ENCODE data around the gene FEZ2. TPM values are rescaled to one million over a fixed set of nuclear protein-coding genes. Genes with fewer than 3 reads are reported as not detected.
"Not testable (repeated sequence)": the region's sequence is repeated elsewhere in the genome, so short reads cannot be mapped to it uniquely, and the experiment has no call there.

The FEZ2 gene
- total RNA-seq, 1 donor from 2014 or later, result 17.5 TPM

DNA sequence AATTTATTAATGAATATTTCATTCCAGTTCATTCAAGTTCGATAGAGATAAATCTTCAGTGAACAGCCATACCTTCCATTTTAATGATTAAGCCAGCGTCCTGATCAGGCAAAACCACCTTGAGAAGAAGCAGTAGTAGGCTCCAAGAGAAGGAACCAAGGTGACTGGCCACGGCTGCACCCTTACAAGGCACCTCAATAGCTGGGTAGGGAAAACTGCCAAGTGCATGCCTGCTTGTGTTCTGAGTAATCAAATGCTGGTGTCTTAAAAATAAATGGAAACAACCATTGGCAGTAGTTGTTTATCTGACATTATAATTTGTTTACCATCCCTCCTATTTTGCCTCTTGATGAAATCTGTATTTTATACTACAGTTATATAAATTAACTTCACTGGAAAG is 10.0 kb upstream of the FEZ2 start:
- H3K27me3 Mint-ChIP-seq, result peaks cover 17% of the 10 kb centered on the region
- no peaks in the 10 kb centered on the region for H3K36me3 Mint-ChIP-seq (ENCODE audit: low read depth)
- no peak overlapping the region for H3K4me3 Mint-ChIP-seq
- no peak overlapping the region for H3K27ac Mint-ChIP-seq
- no peaks in the 10 kb centered on the region for H3K9me3 Mint-ChIP-seq
- no peak for DNase-seq
- H3K4me1 Mint-ChIP-seq, result no peaks in the 10 kb centered on the region
- intact Hi-C loops (cut with micrococcal nuclease), result no loop called here

DNA sequence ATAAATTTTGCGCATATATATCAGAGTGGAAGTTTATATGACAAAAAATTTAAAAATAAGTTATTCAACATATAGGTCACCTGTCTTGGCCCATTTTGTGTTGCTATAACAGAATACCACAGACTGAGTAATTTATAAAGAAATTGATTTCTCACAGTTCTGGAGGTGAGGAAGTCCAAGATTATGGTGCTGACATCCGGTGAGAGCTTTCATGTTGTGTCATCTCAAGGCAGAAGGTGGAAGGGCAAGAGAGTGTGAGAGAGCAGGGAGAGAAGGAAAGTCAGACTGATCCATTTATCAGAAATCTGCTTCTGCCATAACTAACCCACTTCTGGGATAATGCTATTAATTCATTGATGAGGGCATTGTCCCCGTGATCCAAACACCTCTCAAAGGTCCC is 9.0 kb upstream of the FEZ2 start:
- Mint-ChIP-seq H3K9me3 (no peaks in the 10 kb centered on the region), H3K4me3 (no peak overlapping the region)
- DNase-seq, result no peak

GRCh38 chr2:36605273-36605672 is 7.3 kb upstream of the FEZ2 start:
- Mint-ChIP-seq H3K27me3 (peaks cover 13% of the 10 kb centered on the region), H3K4me1 (no peaks in the 10 kb centered on the region), H3K9me3 (no peaks in the 10 kb centered on the region), H3K27ac (no peak overlapping the region), H3K36me3 (ENCODE audit: low read depth) (no peaks in the 10 kb centered on the region), H3K4me3 (no peak overlapping the region)
- intact Hi-C loops (cut with micrococcal nuclease), result no loop called here
- no peak for DNase-seq

More for the DNA sequence above, 9.0 kb upstream of the FEZ2 start:
- Mint-ChIP-seq H3K4me1 (no peaks in the 10 kb centered on the region), H3K27me3 (peaks cover 17% of the 10 kb centered on the region), H3K27ac (no peak overlapping the region), H3K36me3 (ENCODE audit: low read depth) (no peaks in the 10 kb centered on the region)
- intact Hi-C loops (cut with micrococcal nuclease), result no loop called here

DNA sequence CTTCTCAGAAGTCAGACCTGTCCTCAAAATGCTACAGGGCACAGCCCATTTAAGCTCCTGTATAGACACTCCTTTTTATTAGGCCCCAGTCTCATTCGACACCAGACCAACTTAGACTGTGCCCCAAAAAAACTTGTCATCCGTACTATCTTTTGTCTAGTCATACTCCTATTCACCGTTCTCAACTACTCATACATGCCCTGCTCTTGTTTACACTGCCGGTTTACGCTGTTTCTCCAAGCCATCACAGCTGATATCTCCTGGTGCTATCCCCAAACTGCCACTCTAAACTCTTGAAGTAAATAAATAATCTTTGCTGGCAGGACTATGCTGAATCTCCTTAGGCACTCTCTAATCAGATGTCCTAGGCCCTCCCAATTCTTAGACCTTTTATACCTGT is 5.7 kb upstream of the FEZ2 start:
- H3K9me3 Mint-ChIP-seq; intact Hi-C loops (cut with micrococcal nuclease); DNase-seq; H3K4me1 Mint-ChIP-seq; H3K27ac Mint-ChIP-seq; H3K4me3 Mint-ChIP-seq; H3K36me3 Mint-ChIP-seq (ENCODE audit: low read depth): not testable (repeated sequence)
- peaks cover 13% of the 10 kb centered on the region for H3K27me3 Mint-ChIP-seq

DNA sequence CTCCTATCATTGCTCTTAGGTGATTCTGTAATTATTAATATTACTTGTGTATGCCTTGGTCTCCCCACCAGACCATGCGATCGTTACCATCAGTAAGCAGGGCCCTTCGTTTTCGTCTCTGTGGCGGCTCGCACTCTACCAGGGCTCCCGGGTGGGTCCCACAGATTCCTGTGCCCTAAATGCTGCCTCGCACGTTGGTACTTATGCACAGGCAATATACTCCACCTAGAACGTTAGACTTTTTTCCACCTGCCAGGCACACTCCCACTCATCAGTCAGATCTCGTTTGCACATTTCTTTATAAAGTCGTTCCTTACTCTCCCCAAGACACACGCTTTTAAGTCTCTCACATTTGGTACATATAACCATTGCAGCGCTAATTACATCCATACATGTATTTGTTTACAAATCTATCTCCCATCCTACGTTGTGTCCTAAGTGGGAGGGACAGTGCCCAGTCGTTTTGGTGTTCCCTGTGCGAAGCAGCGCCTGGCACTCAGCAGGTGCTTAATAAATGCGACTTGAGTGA is 901 bp downstream of the FEZ2 start:
- Mint-ChIP-seq H3K4me1 (peaks cover 16% of the 10 kb centered on the region), H3K27ac (peak overlapping the region; percentile 94), H3K4me3 (peak overlapping the region; percentile 97), H3K36me3 (ENCODE audit: low read depth) (peaks cover 13% of the 10 kb centered on the region), H3K27me3 (no peaks in the 10 kb centered on the region), H3K9me3 (no peaks in the 10 kb centered on the region)
- DNase-seq, result no peak
- intact Hi-C loops (cut with micrococcal nuclease), result loop anchor here (1.0 to 5.0 kb wide), 2 partner anchors 240 to 355 kb away; no protein-coding TSS in a partner anchor

DNA sequence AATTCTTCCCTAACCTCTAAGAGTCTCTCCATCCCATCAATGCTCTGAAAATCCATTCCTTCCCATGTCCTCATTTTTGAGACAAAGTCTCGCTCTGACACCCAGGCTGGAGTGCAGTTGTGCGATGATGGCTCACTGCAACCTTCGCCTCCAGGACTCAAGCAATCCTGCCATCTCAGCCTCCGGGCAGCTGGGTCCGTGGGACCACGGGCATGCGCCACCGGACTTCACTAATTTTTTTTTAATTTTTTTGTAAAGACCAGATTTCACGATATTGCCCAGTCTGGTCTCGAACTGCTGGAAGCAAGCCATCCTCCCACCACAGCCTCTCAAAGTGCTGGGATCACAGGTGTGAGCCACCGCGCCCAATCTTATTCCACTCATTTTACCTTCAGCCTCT is 1.6 kb downstream of the FEZ2 start:
- DNase-seq, result no peak
- intact Hi-C loops (cut with micrococcal nuclease), result loop anchor here (5.0 kb wide), 1 partner anchor 354 kb away; no protein-coding TSS in a partner anchor
- Mint-ChIP-seq H3K4me1 (peaks cover 19% of the 10 kb centered on the region), H3K27me3 (no peaks in the 10 kb centered on the region), H3K9me3 (no peaks in the 10 kb centered on the region), H3K27ac (no peak overlapping the region), H3K36me3 (ENCODE audit: low read depth) (peaks cover 13% of the 10 kb centered on the region), H3K4me3 (peak overlapping the region; percentile 97)

DNA sequence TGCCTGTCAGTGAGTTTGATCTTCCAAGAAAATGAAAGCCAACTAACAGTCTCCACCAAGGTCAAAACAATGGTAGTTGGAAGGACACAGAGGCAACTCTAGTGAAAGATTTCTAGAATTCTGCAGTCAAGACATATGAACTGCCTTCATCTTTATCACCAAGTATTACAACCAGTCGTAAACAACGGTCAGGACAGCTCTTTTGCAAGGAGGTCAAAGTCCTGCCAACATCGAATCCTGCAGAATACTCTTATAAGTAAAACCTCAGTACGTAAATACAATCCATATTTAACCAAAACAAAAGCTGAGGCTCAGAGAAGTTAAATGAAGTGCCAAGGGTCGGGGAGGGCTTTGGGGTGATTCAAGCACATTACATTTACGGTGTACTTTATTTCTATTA is 3.1 kb downstream of the FEZ2 start:
- H3K9me3 Mint-ChIP-seq, result no peaks in the 10 kb centered on the region
- peaks cover 19% of the 10 kb centered on the region for H3K36me3 Mint-ChIP-seq (ENCODE audit: low read depth)
- no peak for DNase-seq
- peaks cover 19% of the 10 kb centered on the region for H3K4me1 Mint-ChIP-seq
- no peaks in the 10 kb centered on the region for H3K27me3 Mint-ChIP-seq
- no peak overlapping the region for H3K4me3 Mint-ChIP-seq
- intact Hi-C loops (cut with micrococcal nuclease), result loop anchor here (5.0 kb wide), 1 partner anchor 353 kb away; no protein-coding TSS in a partner anchor
- H3K27ac Mint-ChIP-seq, result no peak overlapping the region

DNA sequence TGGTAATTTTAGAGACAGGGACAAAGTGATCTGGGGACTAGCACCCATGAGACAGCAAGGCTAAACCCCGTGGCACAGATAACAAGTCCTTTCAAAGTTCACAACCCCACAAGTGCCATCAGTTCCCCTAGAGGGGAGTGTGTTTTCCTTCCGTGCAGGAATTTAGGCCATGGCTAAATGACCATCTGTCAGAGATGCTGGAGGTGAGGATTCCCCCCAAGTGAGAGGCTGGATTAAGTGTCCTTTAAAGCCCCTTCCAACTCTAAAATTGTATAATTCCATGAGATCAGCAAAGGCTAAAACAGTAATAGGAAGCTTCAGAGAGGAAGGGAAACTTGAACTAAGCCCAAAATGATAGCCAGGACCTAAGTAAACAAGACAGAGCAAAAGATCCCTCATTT is 8.7 kb downstream of the FEZ2 start:
- Mint-ChIP-seq H3K4me1 (peaks cover 6% of the 10 kb centered on the region), H3K36me3 (ENCODE audit: low read depth) (peaks cover 29% of the 10 kb centered on the region), H3K9me3 (no peaks in the 10 kb centered on the region), H3K27me3 (no peaks in the 10 kb centered on the region), H3K4me3 (no peak overlapping the region), H3K27ac (no peak overlapping the region)
- no peak for DNase-seq
- intact Hi-C loops (cut with micrococcal nuclease), result no loop called here

DNA sequence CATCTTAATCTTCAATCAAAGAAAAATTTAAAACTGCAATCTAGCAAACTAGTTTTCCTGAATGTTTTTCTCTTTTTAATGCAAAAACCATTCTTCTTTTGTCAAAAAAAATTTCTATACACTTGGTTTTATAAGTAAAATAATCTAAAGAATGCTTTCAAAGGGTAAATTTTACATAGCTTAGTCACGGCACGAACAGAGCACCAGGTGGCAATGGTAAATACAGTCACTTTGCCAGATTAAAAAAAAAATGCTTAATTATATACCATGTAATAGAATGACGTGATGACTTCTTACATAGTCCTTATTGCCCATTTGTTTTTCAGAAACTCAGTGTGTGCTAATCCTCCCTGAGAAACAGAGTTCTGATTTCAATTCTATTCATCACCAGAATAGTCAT is 10.4 kb downstream of the FEZ2 start:
- H3K36me3 Mint-ChIP-seq (ENCODE audit: low read depth), result peaks cover 38% of the 10 kb centered on the region
- no peaks in the 10 kb centered on the region for H3K9me3 Mint-ChIP-seq
- no peak for DNase-seq
- no peak overlapping the region for H3K4me3 Mint-ChIP-seq
- intact Hi-C loops (cut with micrococcal nuclease), result no loop called here
- no peaks in the 10 kb centered on the region for H3K27me3 Mint-ChIP-seq
- H3K27ac Mint-ChIP-seq, result no peak overlapping the region
- H3K4me1 Mint-ChIP-seq, result peaks cover 6% of the 10 kb centered on the region

DNA sequence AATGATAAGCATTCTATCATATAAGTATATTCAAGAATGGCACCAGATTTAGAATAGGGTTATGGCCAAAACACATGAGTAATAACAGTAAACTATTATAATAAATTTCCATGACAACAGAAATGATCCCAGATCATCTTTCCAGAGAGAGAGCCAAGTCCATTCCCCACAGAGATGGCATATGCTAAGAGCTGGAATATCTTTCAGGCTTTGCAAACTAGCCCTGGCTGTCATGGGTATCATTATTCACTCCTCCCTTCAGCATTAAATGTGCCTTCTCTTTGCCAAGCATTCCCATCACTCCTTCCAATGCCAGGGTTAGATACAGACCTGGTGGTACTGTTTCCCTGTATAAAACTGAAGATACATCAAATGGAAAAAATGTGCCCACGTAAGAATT is 10.9 kb downstream of the FEZ2 start:
- H3K9me3 Mint-ChIP-seq, result no peaks in the 10 kb centered on the region
- peaks cover 6% of the 10 kb centered on the region for H3K4me1 Mint-ChIP-seq
- peaks cover 40% of the 10 kb centered on the region for H3K36me3 Mint-ChIP-seq (ENCODE audit: low read depth)
- no peaks in the 10 kb centered on the region for H3K27me3 Mint-ChIP-seq
- intact Hi-C loops (cut with micrococcal nuclease), result no loop called here
- no peak overlapping the region for H3K27ac Mint-ChIP-seq
- DNase-seq, result no peak
- H3K4me3 Mint-ChIP-seq, result no peak overlapping the region

GRCh38 chr2:36586672-36587071 is 11.3 kb downstream of the FEZ2 start:
- H3K36me3 Mint-ChIP-seq (ENCODE audit: low read depth), result peaks cover 42% of the 10 kb centered on the region
- H3K4me3 Mint-ChIP-seq, result no peak overlapping the region
- no peaks in the 10 kb centered on the region for H3K27me3 Mint-ChIP-seq
- intact Hi-C loops (cut with micrococcal nuclease), result no loop called here
- no peak for DNase-seq
- no peaks in the 10 kb centered on the region for H3K9me3 Mint-ChIP-seq
- H3K27ac Mint-ChIP-seq, result no peak overlapping the region
- peaks cover 3% of the 10 kb centered on the region for H3K4me1 Mint-ChIP-seq

DNA sequence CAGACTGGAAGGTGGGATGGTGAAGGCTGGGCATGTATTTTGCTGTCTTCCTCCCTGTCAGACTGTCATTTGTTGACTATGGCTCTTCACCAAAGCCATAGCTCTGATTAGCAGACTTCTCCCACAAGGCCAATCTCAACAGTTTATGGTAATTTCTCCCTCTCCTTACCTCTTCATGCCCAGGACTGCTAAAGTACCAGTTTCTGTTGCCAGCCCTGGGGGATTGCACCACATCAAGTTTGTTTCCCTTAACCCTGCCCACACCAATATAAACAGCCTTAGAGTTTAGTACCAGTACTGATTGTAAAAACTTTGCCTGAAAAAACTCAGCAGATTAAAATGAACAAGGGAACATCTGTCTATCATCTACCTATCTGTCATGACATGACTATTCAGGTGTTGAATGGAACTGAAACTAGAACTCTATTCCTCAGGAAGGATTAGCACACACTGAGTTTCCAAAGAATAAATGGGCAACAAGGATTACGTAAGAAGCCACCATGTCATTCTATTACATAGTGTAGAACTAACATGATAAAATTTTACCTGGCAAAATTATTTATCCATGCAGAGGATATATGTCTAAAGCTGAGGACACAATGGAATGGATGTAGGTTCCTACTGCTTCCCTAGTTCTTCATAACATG is 13.7 kb downstream of the FEZ2 start:
- no peak overlapping the region for H3K4me3 Mint-ChIP-seq
- H3K27me3 Mint-ChIP-seq, result no peaks in the 10 kb centered on the region
- H3K4me1 Mint-ChIP-seq, result peaks cover 4% of the 10 kb centered on the region
- no peak for DNase-seq
- H3K9me3 Mint-ChIP-seq, result no peaks in the 10 kb centered on the region
- no peak overlapping the region for H3K27ac Mint-ChIP-seq
- peaks cover 56% of the 10 kb centered on the region for H3K36me3 Mint-ChIP-seq (ENCODE audit: low read depth)
- intact Hi-C loops (cut with micrococcal nuclease), result no loop called here

DNA sequence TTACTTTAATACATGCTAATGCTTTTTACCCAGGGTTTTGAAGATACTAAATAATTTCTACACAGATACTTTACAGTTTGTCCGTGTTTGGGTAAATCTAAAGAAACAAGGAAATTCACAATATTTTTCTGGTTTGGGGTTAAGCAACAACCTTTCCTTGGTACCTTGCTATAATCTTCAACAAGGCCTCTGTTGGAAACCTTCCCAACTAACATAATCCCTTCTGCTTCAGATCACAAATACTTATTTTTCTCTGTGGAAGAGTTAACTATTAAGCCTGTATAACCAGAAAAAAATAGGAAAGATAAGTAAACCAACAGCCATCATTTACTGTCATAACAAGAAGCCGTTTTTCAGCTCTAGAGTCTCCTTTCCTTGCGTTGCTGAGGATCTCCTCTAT is 15.0 kb downstream of the FEZ2 start:
- Mint-ChIP-seq H3K36me3 (ENCODE audit: low read depth) (peaks cover 65% of the 10 kb centered on the region), H3K4me3 (no peak overlapping the region), H3K27ac (no peak overlapping the region), H3K27me3 (no peaks in the 10 kb centered on the region), H3K4me1 (peaks cover 17% of the 10 kb centered on the region), H3K9me3 (no peaks in the 10 kb centered on the region)
- DNase-seq, result no peak
- intact Hi-C loops (cut with micrococcal nuclease), result no loop called here

DNA sequence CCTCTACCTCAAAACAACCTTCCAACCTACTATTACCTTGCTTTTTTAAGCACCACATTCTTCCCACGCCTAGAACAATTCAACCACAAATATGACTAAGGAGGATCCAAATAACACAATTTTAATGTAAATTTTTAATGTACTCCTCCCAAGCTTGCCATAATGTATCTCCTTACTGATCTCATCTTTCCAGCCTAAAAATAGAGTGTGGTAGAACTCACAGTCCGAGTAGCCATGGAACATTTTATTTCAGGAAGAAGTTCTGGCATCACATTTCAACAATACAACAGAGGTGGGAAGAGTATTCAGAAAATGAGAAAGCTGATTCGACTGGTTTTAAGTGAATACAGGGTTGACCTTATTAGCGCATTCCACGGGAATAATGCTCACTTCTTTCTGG is 15.4 kb downstream of the FEZ2 start:
- Mint-ChIP-seq H3K9me3 (no peaks in the 10 kb centered on the region), H3K36me3 (ENCODE audit: low read depth) (peaks cover 70% of the 10 kb centered on the region), H3K27me3 (no peaks in the 10 kb centered on the region), H3K4me1 (peaks cover 19% of the 10 kb centered on the region), H3K27ac (no peak overlapping the region), H3K4me3 (no peak overlapping the region)
- intact Hi-C loops (cut with micrococcal nuclease), result no loop called here
- DNase-seq, result no peak

DNA sequence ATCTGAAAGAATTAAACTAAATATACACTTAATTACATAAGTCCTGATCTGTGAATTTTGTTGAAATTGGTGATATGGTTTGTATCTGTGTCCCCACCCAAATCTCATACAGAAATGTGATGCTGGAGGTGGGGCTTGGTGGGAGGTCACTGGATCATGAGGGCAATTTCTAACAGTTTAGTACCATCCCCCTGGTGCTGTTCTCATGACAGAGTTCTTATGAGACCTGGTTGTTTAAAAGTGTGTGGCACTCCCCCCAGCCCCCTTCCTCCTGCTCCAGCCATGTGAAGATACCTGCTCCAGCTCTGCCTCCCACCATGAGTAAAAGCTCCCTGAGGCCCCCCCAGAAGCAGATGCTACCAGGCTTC is 18.7 kb downstream of the FEZ2 start:
- Mint-ChIP-seq H3K27me3 (no peaks in the 10 kb centered on the region), H3K4me1 (peaks cover 16% of the 10 kb centered on the region), H3K4me3 (no peak overlapping the region), H3K27ac (peak overlapping the region; percentile 71), H3K9me3 (no peaks in the 10 kb centered on the region), H3K36me3 (ENCODE audit: low read depth) (peaks cover 75% of the 10 kb centered on the region)
- intact Hi-C loops (cut with micrococcal nuclease), result no loop called here
- DNase-seq, result no peak

All from activated CD4-positive, alpha-beta T cell treated with anti-CD3 and anti-CD28 coated beads, Interleukin-2, amount 10 ng/mL, durations not matched to agents 24 days and 14 days (primary cell).